Cortex of kidney (tissue), 1 donor: ENCODE results near the gene CASP8.
"Not testable (repeated sequence)": the region's sequence is repeated elsewhere in the genome, so short reads cannot be mapped to it uniquely, and the experiment has no call there.

Experiments
- DNase-seq: peaks from one replicate; lab custom pipeline; 2025; lab: John Stamatoyannopoulos, UW

CASP8 gene

GRCh38 chr2:201269764-201270163 is 9.4 kb downstream of the CASP8 start:
- DNase-seq, result no peak

- DNase-seq, result no peak
Measured at GRCh38 chr2:201270293-201271001, 10.1 kb downstream of the CASP8 start.

GRCh38 chr2:201271917-201272316 is 11.6 kb downstream of the CASP8 start:
- DNase-seq, result no peak

GRCh38 chr2:201273330-201273983 is 13.1 kb downstream of the CASP8 start:
- no peak for DNase-seq

DNA sequence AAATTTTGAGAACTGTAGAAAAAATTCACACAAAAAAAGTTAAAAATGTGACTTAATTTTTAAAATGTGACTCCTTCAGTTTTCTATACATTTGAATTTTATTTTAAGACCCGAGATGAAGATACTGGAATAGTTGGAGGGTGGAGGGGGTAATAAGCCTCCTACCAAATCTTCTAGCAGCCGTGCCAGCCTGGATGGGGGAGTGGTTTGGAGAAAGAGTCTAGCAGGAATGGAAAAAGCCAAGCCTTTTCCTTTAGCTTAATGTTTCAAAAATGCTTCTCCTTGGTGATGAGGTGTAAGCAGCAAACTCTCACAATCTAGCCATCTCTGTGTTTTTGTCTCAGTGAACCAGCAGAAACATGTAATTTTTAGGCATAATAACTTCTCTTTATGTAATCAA is 14.7 kb downstream of the CASP8 start:
- DNase-seq, result no peak

- DNase-seq, result no peak
Measured at GRCh38 chr2:201275990-201276389, 15.7 kb downstream of the CASP8 start.

DNA sequence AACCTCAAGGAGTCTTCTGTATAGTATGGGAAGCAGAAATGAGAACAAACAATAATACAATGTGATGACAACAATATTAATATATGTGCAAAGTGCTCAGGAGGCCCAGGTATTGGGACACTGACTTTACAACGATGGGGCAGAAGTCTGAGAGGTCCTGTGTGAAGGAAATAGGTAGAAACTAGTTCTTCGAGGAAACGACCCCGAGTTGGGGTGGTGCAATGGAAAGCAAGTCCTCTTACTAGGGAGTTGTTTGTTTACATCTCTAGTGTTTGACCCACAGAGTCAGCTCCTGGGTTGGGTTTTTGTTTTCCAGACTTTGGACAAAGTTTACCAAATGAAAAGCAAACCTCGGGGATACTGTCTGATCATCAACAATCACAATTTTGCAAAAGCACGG is 16.2 kb downstream of the CASP8 start:
- no peak for DNase-seq

- no peak for DNase-seq
Measured at GRCh38 chr2:201279079-201279478, 18.7 kb downstream of the CASP8 start.

DNA sequence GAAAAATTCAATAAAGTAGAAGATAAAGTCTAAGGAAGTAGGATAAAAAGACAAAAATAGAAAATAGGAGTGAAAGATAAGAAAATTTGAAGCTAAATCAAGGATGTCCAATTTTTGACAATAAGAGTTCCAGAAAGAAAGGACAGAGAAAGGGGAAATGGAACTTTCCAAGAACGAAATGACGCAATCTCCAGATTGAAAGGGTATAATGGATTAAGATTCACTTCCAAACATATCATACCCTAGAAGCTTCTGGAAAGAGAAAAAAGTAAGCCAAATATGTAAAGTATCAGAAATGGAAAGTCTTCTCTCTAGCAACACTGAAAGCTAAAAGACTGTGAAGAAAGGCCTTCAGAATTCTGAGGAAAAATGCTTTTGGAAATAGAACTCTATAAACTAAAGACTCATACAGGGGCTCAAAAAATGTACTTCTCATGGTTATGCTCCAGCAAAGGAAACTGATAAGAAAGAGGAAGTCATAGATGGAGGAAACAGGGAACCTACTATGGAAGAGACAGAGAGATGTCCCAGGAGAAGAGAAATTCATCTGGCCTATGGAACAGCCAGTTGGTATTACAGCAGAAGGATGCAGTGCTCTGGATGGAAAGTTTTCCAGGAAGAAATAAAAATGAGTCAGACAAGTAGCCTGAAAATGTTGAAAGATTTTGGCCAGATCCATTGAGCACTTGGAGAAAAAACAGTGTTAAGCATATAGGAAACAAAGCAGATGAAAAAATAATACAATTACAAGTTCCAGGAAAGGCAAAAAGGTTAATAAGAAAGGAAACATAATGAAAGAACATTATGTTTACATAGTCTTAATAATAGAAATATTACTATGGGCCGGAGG is 20.1 kb downstream of the CASP8 start:
- DNase-seq, result no peak

GRCh38 chr2:201285499-201285898 is 25.2 kb downstream of the CASP8 start:
- DNase-seq, result no peak

- not testable (repeated sequence) for DNase-seq
Measured at GRCh38 chr2:201290457-201291148, 30.3 kb downstream of the CASP8 start.

- no peak for DNase-seq
Measured at GRCh38 chr2:201298462-201299052, 38.2 kb downstream of the CASP8 start.

GRCh38 chr2:201299929-201300328 is 39.6 kb downstream of the CASP8 start:
- DNase-seq, result not testable (repeated sequence)

DNA sequence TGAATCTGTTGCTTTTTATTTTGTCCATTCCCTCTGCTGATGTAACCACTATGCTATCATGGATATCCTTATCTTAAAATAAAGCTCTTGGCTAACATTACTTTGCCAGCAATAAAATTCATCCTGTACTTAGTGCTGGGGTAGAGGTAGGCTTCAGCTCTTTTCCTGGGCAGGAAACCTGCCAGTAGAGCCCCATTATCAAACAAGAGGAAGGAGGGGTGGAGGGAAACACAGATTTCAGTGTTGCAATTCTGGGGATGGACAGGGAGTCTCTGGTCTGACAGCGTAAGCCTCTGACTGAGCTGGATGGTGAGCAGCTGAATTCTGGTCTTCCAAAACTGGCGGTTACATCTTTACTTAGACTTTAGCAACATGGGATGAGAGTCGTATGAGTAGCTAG is 47.5 kb downstream of the CASP8 start:
- no peak for DNase-seq

GRCh38 chr2:201308914-201309313 is 48.6 kb downstream of the CASP8 start:
- no peak for DNase-seq

- DNase-seq, result no peak
Measured at GRCh38 chr2:201313362-201313761, 53.0 kb downstream of the CASP8 start.

DNA sequence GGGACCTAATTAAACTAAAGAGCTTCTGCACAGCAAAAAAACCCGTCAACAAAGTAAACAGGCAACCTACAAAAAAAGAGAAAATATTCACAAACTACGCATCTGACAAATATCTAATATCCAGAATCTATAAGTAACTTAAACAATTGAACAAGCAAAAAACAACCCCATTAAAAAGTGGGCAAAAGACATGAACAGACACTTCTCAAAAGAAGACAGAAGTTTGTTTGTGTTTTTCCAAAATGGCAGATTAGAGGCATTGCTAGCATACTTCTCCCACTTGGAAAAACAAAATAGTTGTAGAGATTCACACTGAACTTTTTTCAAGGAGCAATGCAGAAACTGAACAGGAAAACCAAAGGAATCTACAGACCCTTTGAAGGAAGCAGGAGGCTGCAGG is 59.2 kb downstream of the CASP8 start:
- DNase-seq, result no peak

- no peak for DNase-seq
Measured at GRCh38 chr2:201320257-201320656, 59.9 kb downstream of the CASP8 start.

DNA sequence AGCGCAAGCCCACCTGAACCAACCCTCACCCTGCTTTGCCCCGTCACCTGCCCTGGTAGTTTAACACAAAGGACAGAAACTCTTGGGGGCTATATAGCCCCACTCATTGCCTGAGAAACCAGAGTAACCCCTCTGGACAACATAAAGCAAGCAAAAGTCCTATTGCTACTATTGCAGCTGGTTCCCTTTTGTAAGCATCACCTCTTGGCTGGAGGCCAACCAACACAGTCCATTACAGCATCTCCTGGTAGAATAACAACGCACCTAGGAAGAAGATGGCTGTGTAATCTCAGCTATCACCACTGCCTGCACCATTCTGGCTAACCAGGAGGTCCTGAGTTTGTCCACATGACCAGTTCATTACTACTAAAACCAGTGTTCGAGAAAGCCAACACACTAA is 60.4 kb downstream of the CASP8 start:
- DNase-seq, result no peak

GRCh38 chr2:201322772-201323171 is 62.4 kb downstream of the CASP8 start:
- no peak for DNase-seq

DNA sequence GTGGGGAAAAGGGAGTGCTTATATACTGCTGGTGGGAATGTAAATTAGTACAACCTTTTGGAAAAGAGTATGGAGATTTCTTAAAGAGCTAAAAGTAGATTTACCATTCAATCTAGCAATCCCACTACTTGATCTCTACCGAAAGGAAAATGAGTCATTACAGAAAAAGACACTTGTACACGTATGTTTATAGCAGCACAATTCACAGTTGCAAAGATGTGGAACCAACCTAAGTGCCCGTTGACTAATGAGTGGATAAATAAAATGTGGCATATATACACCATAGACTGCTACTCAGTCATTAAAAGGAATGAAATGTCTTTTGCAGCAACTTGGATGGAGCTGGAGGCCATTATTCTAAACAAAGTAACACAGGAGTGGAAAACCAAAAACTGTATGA is 67.3 kb downstream of the CASP8 start:
- no peak for DNase-seq

DNA sequence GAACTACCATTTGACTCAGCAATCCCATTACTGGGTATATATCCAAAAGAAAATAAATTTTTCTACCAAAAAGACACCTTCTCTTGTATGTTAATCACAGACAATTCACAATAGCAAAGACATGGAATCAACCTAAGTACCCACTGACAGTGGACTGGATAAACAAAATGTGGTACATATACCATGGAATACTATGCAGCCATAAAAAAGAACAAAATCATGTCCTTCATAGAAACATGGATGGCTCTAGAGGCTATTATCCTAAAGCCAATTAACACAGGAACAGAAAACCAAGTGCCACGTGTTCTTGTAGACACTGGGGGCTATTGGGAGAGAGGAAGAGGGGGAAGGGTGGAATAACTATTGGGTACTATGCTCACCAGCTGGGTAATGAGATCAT is 69.1 kb downstream of the CASP8 start:
- DNase-seq, result no peak
